Prostate gland (tissue), 2 donors: Measurements from ENCODE around the gene THSD4.

ENCODE experiments used
- CTCF ChIP-seq, 4 experiments: fragments of 200-600 bp in 2 of 4; fragments of 450-650 bp in 2 of 4; sonication (generic) in 2 of 4; IDR thresholded peaks; 1 replicate in 3 of 4; 2 replicates in 1 of 4; pipeline ENCODE4 v1.5.1; 2016 to 2019; ENCODE audit warnings: antibody characterized with exemption in 4 of 4, mild to moderate bottlenecking in 2 of 4, moderate library complexity in 2 of 4
- POLR2AphosphoS5 ChIP-seq: sonication (generic); formaldehyde crosslinking; IDR thresholded peaks from one replicate; pipeline ENCODE4 v1.6.1; 2017; ENCODE audit warnings: antibody characterized with exemption

- TF ChIP-seq POLR2AphosphoS5: no peak
- no peak for TF ChIP-seq CTCF (IDR thresholded peaks at IDR 0.05)
Observed at GRCh38 chr15:71379893-71380292, 264.6 kb downstream of the THSD4 start.
